WTC11 (cell line): ENCODE data around the gene CCN6.

Experiments used
- ATF3 ChIP-seq: sonication (generic); formaldehyde crosslinking; conservative IDR thresholded peaks from 2 replicates; pipeline ENCODE4 v1.8.1; 2022; ENCODE audit warnings: mild to moderate bottlenecking, missing genetic modification reagents
- CTCF ChIP-seq: fragments of 200-600 bp; IDR thresholded peaks from 2 replicates; pipeline ENCODE4 v1.8.0; 2022; ENCODE audit warnings: antibody characterized with exemption
- E2F5 ChIP-seq: sonication (generic); formaldehyde crosslinking; IDR thresholded peaks from 2 replicates; pipeline ENCODE4 v1.8.1; 2022; ENCODE audit warnings: mild to moderate bottlenecking, moderate library complexity, missing genetic modification reagents
- ELF4 ChIP-seq: sonication (generic); formaldehyde crosslinking; IDR thresholded peaks from 2 replicates; pipeline ENCODE4 v1.8.1; 2022; ENCODE audit warnings: low read depth, mild to moderate bottlenecking, moderate library complexity, missing genetic modification reagents
- IRF2 ChIP-seq: sonication (generic); formaldehyde crosslinking; IDR thresholded peaks from 2 replicates; pipeline ENCODE4 v1.8.0; 2022; ENCODE audit warnings: low read depth, missing genetic modification reagents, borderline replicate concordance
- MAX ChIP-seq: sonication (generic); formaldehyde crosslinking; IDR thresholded peaks from 2 replicates; pipeline ENCODE4 v1.8.0; 2022; ENCODE audit warnings: mild to moderate bottlenecking, missing genetic modification reagents
- NFYB ChIP-seq: sonication (generic); formaldehyde crosslinking; conservative IDR thresholded peaks from 2 replicates; pipeline ENCODE4 v1.8.0; 2022; ENCODE audit warnings: low read depth, missing genetic modification reagents
- NR1H2 ChIP-seq: sonication (generic); formaldehyde crosslinking; IDR thresholded peaks from 2 replicates; pipeline ENCODE4 v1.9.0; 2021; ENCODE audit warnings: mild to moderate bottlenecking, moderate library complexity, missing genetic modification reagents
- SP1 ChIP-seq: sonication (generic); formaldehyde crosslinking; conservative IDR thresholded peaks from 2 replicates; pipeline ENCODE4 v1.8.1; 2022; ENCODE audit warnings: missing genetic modification reagents
- USF1 ChIP-seq: sonication (generic); formaldehyde crosslinking; IDR thresholded peaks from 2 replicates; pipeline ENCODE4 v1.8.0; 2022; ENCODE audit warnings: mild to moderate bottlenecking, missing genetic modification reagents
- ZNF121 ChIP-seq: sonication (generic); formaldehyde crosslinking; IDR thresholded peaks from 2 replicates; pipeline ENCODE4 v1.8.0; 2023; ENCODE audit warnings: missing genetic modification reagents
- ZNF219 ChIP-seq: sonication (generic); formaldehyde crosslinking; IDR thresholded peaks from 2 replicates; pipeline ENCODE4 v1.8.0; 2023; ENCODE audit warnings: missing genetic modification reagents, mild to moderate bottlenecking, borderline replicate concordance
- ZNF281 ChIP-seq: sonication (generic); formaldehyde crosslinking; IDR thresholded peaks from 2 replicates; pipeline ENCODE4 v1.8.0; 2023; ENCODE audit warnings: mild to moderate bottlenecking, missing genetic modification reagents
- ZNF317 ChIP-seq: sonication (generic); formaldehyde crosslinking; IDR thresholded peaks from 2 replicates; pipeline ENCODE4 v1.8.1; 2023; ENCODE audit warnings: low read depth, mild to moderate bottlenecking, moderate library complexity, missing genetic modification reagents, borderline replicate concordance

- TF ChIP-seq CTCF, result no peak
- no peak for TF ChIP-seq SP1 (CRISPR knock-in tag)
- TF ChIP-seq NFYB (CRISPR knock-in tag), result no peak
- TF ChIP-seq ZNF121 (CRISPR knock-in tag), result no peak
- TF ChIP-seq ZNF317 (CRISPR knock-in tag), result no peak
- TF ChIP-seq ELF4 (CRISPR knock-in tag), result no peak
- no peak for TF ChIP-seq MAX (CRISPR knock-in tag)
- TF ChIP-seq ZNF281 (CRISPR knock-in tag), result no peak
- no peak for TF ChIP-seq ATF3 (CRISPR knock-in tag)
- TF ChIP-seq ZNF219, result no peak
- no peak for TF ChIP-seq NR1H2 (CRISPR knock-in tag)
- TF ChIP-seq IRF2 (CRISPR knock-in tag), result no peak
- TF ChIP-seq USF1 (CRISPR knock-in tag), result no peak
- TF ChIP-seq E2F5 (CRISPR knock-in tag), result no peak
These were observed 32.1 kb upstream of the CCN6 start for GRCh38 chr6:112021691-112022310.
